Measurements from ENCODE around the gene SLAMF1.

SLAMF1 gene

DNA sequence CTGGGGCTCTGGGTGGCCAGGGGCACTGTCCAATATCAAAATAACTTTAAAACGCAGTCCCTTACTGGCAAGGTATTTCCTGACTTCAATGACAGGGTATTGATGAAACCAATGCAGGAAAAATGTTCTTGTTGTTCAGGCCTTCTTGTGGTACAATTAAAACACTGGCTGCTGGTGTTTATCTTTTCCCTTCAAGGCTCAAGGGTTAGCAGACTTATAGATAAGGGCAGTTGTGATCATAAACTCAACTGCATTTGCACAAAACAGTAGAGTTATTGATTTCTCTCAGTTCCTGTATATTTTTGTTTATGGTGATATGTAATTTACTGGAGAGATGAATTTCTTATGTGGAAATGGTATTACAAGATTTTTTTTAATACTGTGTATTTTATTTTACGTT lies 64.9 kb downstream of the SLAMF1 start:
- no peak overlapping the region for H3K4me3 ChIP-seq (ENCODE audit: low read length)
- no peak for DNase-seq (ENCODE audit: low read depth)
- no peak for TF ChIP-seq CTCF (conservative IDR thresholded peaks at IDR 0.05; ENCODE audit: low read depth, low read length)

DNA sequence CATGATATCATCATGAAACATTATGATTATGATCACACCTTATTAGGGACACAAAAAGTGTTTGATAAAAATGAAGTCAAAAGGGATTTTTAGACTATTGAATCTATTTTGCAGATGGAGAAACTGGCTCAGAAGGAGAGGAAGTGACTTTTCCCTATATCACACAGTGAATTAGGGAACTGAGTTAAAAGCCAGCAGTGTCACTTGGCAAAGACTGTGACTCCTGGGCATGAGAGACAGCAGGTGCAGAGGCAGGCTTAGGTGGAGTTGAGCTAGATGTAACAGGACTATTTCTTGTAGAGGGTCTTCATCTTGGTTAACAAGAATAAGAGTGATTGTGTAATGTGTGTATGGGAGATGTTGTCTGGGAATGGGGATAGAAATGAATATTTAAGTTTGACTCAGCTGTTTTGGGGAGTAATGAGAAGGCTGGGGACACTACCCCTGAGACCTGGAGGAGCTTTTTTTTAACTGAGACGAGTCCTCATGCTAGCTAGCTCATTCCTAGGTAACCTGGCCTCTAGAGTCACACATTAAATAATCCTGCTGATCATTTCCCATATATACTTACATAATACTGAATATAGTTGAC lies 66.5 kb downstream of the SLAMF1 start:
- TF ChIP-seq CTCF (conservative IDR thresholded peaks at IDR 0.05; ENCODE audit: low read depth, low read length): no peak
- H3K4me3 ChIP-seq (ENCODE audit: low read length): no peak overlapping the region
- no peak for DNase-seq (ENCODE audit: low read depth)

GRCh38 chr1:160579216-160579701 lies 67.6 kb downstream of the SLAMF1 start, which contains the start of gene CD84:
Gene CD84, minus strand, starts transcription at chr1:160579496. Its CDS starts 59 bp downstream, at chr1:160579437.
- H3K4me3 ChIP-seq (ENCODE audit: low read length): no peak within 1 kb of the TSS
- no peak for TF ChIP-seq CTCF (conservative IDR thresholded peaks at IDR 0.05; ENCODE audit: low read depth, low read length)
- DNase-seq (ENCODE audit: low read depth): no peak

- H3K4me3 ChIP-seq (ENCODE audit: low read length): no peak overlapping the region
- no peak for TF ChIP-seq CTCF (conservative IDR thresholded peaks at IDR 0.05; ENCODE audit: low read depth, low read length)
- no peak for DNase-seq (ENCODE audit: low read depth)
Observed at GRCh38 chr1:160578525-160579191, 68.2 kb downstream of the SLAMF1 start.

DNA sequence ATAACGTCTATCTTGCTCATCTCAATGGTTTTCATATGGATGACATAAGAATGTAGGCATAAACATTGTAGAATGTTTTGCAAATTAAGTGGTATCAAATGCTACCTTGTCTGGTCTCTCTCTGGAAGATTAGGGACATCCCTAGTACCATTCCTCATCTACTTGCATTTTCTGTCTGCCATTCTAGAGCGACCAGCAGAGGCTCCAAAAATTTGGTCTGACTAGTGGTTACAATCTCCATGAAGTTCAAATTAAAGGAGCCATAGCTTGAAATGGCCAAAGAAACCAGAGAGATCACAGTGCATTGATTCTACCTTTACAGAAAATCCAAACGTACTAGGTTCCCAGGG lies 68.7 kb downstream of the SLAMF1 start:
- DNase-seq (ENCODE audit: low read depth): no peak
- H3K4me3 ChIP-seq (ENCODE audit: low read length): no peak overlapping the region
- no peak for TF ChIP-seq CTCF (conservative IDR thresholded peaks at IDR 0.05; ENCODE audit: low read depth, low read length)

DNA sequence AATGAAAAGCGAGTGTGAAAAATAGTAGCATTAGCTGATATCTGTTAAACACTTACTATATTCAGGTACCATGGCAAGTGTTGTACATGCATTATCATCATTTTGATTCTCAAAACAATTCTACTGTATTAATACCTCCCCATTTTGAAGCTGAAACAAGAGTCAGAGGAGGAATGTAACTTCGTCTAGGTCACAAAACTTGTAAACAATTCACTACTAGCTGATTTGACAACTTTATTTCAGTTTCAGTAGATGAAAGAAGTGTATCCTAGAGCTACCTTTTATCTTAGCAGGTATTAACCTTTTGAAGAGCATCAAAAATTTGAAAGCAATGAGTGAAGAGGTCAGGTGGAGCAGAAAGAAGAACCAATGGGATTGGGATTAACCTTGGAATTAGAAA lies 69.2 kb downstream of the SLAMF1 start:
- DNase-seq (ENCODE audit: low read depth): no peak
- TF ChIP-seq CTCF (conservative IDR thresholded peaks at IDR 0.05; ENCODE audit: low read depth, low read length): no peak
- H3K4me3 ChIP-seq (ENCODE audit: low read length): no peak overlapping the region

DNA sequence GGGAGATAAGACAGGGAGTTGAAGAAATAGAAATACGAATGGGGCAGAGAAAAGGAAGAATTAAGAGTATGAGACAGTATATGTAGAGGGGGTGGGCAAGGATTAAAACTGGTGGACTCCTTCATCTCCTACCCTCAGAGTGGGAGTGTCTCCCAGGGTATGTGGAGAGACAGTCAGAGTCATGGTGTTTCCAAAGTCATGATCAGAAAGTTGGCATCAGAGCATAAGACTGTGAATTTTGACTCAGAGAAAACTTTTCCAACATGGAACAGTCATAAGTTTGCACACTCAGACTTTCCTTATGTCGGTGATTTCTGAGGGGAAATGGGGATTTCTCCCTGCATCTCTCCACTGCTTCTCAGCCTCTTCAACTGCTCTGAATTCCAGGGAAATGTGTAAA lies 70.0 kb downstream of the SLAMF1 start:
- DNase-seq (ENCODE audit: low read depth): no peak
- TF ChIP-seq CTCF (conservative IDR thresholded peaks at IDR 0.05; ENCODE audit: low read depth, low read length): no peak
- H3K4me3 ChIP-seq (ENCODE audit: low read length): no peak overlapping the region

Measured in retinal pigment epithelial cell (primary cell).